WTC11 (cell line): ENCODE results near the gene LRMDA. TPM values are rescaled to one million over a fixed set of nuclear protein-coding genes. Genes with fewer than 3 reads are reported as not detected.

ENCODE experiments used
- ATAC-seq: fragments of 200-7000 bp; cut with Tn5 transposase; 2 replicates; pipeline ENCODE4 v1.10.0; 2021; ENCODE audit warnings: mild to moderate bottlenecking, moderate library complexity
- CTCF ChIA-PET: fragments of 300-600 bp; sonication (Branson Sonifier 250); formaldehyde crosslinking; loops from one replicate; lab custom pipeline; 2021; ENCODE audit warnings: antibody characterized with exemption; lab: Charles Lee
- POLR2A ChIA-PET: fragments of 350-600 bp; sonication (Branson Sonifier 250); formaldehyde crosslinking; loops from one replicate; lab custom pipeline; 2021; ENCODE audit warnings: antibody characterized with exemption; lab: Charles Lee
- DNase-seq: peaks from one replicate; pipeline ENCODE4 v3.0.0; 2021; ENCODE audit warnings: low spot score
- H3K27ac Mint-ChIP-seq: 2 replicates; pipeline ENCODE4 v1.8.0; 2021; ENCODE audit warnings: mixed read lengths
- H3K27me3 Mint-ChIP-seq: 2 replicates; pipeline ENCODE4 v1.8.0; 2021; ENCODE audit warnings: low read depth, mild to moderate bottlenecking, moderate library complexity, mixed read lengths
- H3K36me3 Mint-ChIP-seq: 2 replicates; pipeline ENCODE4 v1.8.0; 2021; ENCODE audit warnings: mixed read lengths
- H3K4me1 Mint-ChIP-seq: 2 replicates; pipeline ENCODE4 v1.8.0; 2022; ENCODE audit warnings: mixed read lengths
- H3K4me3 Mint-ChIP-seq: 2 replicates; pipeline ENCODE4 v1.8.0; 2021; ENCODE audit warnings: mild to moderate bottlenecking, moderate library complexity, mixed read lengths
- H3K9me3 Mint-ChIP-seq: 2 replicates; pipeline ENCODE4 v1.8.0; 2021; ENCODE audit warnings: mixed read lengths
- AR ChIP-seq: fragments of 250-450 bp; sonication (Bioruptor Pico); IDR thresholded peaks from 2 replicates; pipeline ENCODE4 v1.9.0; 2021; ENCODE audit warnings: mild to moderate bottlenecking
- ERG ChIP-seq: fragments of 250-450 bp; sonication (Bioruptor Pico); IDR thresholded peaks from 2 replicates; pipeline ENCODE4 v1.8.0; 2021; ENCODE audit warnings: mild to moderate bottlenecking
- GABPB1 ChIP-seq: sonication (generic); formaldehyde crosslinking; IDR thresholded peaks from 2 replicates; pipeline ENCODE4 v1.8.1; 2023; ENCODE audit warnings: mild to moderate bottlenecking, missing genetic modification reagents
- JAZF1 ChIP-seq: fragments of 250-450 bp; sonication (Bioruptor Pico); IDR thresholded peaks from 2 replicates; pipeline ENCODE4 v1.9.0; 2021; ENCODE audit warnings: moderate library complexity, mild to moderate bottlenecking, inconsistent platforms
- MYBL2 ChIP-seq: sonication (generic); formaldehyde crosslinking; IDR thresholded peaks from 2 replicates; pipeline ENCODE4 v1.8.1; 2023; ENCODE audit warnings: mild to moderate bottlenecking, moderate library complexity, missing genetic modification reagents
- NFYB ChIP-seq: sonication (generic); formaldehyde crosslinking; conservative IDR thresholded peaks from 2 replicates; pipeline ENCODE4 v1.8.0; 2022; ENCODE audit warnings: low read depth, missing genetic modification reagents
- NR2C2 ChIP-seq: sonication (generic); formaldehyde crosslinking; IDR thresholded peaks from 2 replicates; pipeline ENCODE4 v1.8.0; 2022; ENCODE audit warnings: mild to moderate bottlenecking, missing genetic modification reagents
- OVOL2 ChIP-seq: fragments of 250-450 bp; sonication (Bioruptor Pico); IDR thresholded peaks from 2 replicates; pipeline ENCODE4 v1.9.0; 2021; ENCODE audit warnings: mild to moderate bottlenecking, borderline replicate concordance
- PRRX2 ChIP-seq: fragments of 250-450 bp; sonication (Bioruptor Pico); IDR thresholded peaks from 2 replicates; pipeline ENCODE4 v1.8.0; 2021; ENCODE audit warnings: mild to moderate bottlenecking
- SP1 ChIP-seq: sonication (generic); formaldehyde crosslinking; conservative IDR thresholded peaks from 2 replicates; pipeline ENCODE4 v1.8.1; 2022; ENCODE audit warnings: missing genetic modification reagents
- STAT6 ChIP-seq: sonication (generic); formaldehyde crosslinking; conservative IDR thresholded peaks from 2 replicates; pipeline ENCODE4 v1.8.1; 2023; ENCODE audit warnings: mild to moderate bottlenecking, low read depth, missing genetic modification reagents, moderate library complexity
- USF1 ChIP-seq: sonication (generic); formaldehyde crosslinking; IDR thresholded peaks from 2 replicates; pipeline ENCODE4 v1.8.0; 2022; ENCODE audit warnings: mild to moderate bottlenecking, missing genetic modification reagents
- USF2 ChIP-seq: sonication (generic); formaldehyde crosslinking; IDR thresholded peaks from 2 replicates; pipeline ENCODE4 v1.8.1; 2023; ENCODE audit warnings: mild to moderate bottlenecking, missing genetic modification reagents, moderate library complexity
- ZBTB43 ChIP-seq: sonication (generic); formaldehyde crosslinking; IDR thresholded peaks from 2 replicates; pipeline ENCODE4 v1.8.1; 2023; ENCODE audit warnings: mild to moderate bottlenecking, missing genetic modification reagents
- ZNF138 ChIP-seq: sonication (generic); formaldehyde crosslinking; conservative IDR thresholded peaks from 2 replicates; pipeline ENCODE4 v1.8.1; 2022; ENCODE audit warnings: mild to moderate bottlenecking, moderate library complexity, missing genetic modification reagents
- ZNF219 ChIP-seq: sonication (generic); formaldehyde crosslinking; IDR thresholded peaks from 2 replicates; pipeline ENCODE4 v1.8.0; 2023; ENCODE audit warnings: missing genetic modification reagents, mild to moderate bottlenecking, borderline replicate concordance
- ZSCAN18 ChIP-seq: fragments of 250-450 bp; sonication (Bioruptor Pico); IDR thresholded peaks from 2 replicates; pipeline ENCODE4 v2.1.2; 2022; ENCODE audit warnings: mild to moderate bottlenecking, moderate library complexity
- total RNA-seq: library from RNA; stranded (reverse); gene quantifications from 3 replicates; pipeline ENCODE4 v1.2.3, GENCODE V29; 2021
- TF ChIP-seq, protein P1 (sequence below): sonication (generic); formaldehyde crosslinking; IDR thresholded peaks from 2 replicates; pipeline ENCODE4 v1.8.0; 2023; ENCODE audit warnings: mild to moderate bottlenecking, missing genetic modification reagents
- TF ChIP-seq, protein P2 (sequence below): fragments of 250-450 bp; sonication (Bioruptor Pico); IDR thresholded peaks from 2 replicates; pipeline ENCODE4 v1.9.0; 2021; ENCODE audit warnings: mild to moderate bottlenecking

The LRMDA gene
- total RNA-seq, 1 experiment from 2014 or later = 0.92 TPM

GRCh38 chr10:75742355-75742754 is 310.9 kb downstream of the LRMDA start (continued):
- TF ChIP-seq OVOL2 (no peak), ZBTB43 (no peak), GABPB1 (CRISPR knock-in tag) (no peak), MYBL2 (CRISPR knock-in tag) (no peak), SP1 (CRISPR knock-in tag) (no peak), USF1 (CRISPR knock-in tag) (no peak), ZSCAN18 (CRISPR knock-in tag) (no peak), STAT6 (CRISPR knock-in tag) (no peak), ZNF138 (CRISPR knock-in tag) (no peak)
- TF ChIP-seq, protein P1, sequence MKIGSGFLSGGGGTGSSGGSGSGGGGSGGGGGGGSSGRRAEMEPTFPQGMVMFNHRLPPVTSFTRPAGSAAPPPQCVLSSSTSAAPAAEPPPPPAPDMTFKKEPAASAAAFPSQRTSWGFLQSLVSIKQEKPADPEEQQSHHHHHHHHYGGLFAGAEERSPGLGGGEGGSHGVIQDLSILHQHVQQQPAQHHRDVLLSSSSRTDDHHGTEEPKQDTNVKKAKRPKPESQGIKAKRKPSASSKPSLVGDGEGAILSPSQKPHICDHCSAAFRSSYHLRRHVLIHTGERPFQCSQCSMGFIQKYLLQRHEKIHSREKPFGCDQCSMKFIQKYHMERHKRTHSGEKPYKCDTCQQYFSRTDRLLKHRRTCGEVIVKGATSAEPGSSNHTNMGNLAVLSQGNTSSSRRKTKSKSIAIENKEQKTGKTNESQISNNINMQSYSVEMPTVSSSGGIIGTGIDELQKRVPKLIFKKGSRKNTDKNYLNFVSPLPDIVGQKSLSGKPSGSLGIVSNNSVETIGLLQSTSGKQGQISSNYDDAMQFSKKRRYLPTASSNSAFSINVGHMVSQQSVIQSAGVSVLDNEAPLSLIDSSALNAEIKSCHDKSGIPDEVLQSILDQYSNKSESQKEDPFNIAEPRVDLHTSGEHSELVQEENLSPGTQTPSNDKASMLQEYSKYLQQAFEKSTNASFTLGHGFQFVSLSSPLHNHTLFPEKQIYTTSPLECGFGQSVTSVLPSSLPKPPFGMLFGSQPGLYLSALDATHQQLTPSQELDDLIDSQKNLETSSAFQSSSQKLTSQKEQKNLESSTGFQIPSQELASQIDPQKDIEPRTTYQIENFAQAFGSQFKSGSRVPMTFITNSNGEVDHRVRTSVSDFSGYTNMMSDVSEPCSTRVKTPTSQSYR = no peak

GRCh38 chr10:75743291-75743778 is 311.9 kb downstream of the LRMDA start:
- ATAC-seq (no peak), DNase-seq (no peak)
- Mint-ChIP-seq H3K9me3 (no peaks in the 10 kb centered on the region), H3K27me3 (no peaks in the 10 kb centered on the region), H3K4me3 (no peak overlapping the region), H3K27ac (no peak overlapping the region), H3K36me3 (no peaks in the 10 kb centered on the region; the same call in 1 of the 2 replicates), H3K4me1 (peaks cover 13% of the 10 kb centered on the region)
- CTCF ChIA-PET = no interaction called here
- POLR2A ChIA-PET = no interaction called here
- TF ChIP-seq NR2C2 (CRISPR knock-in tag) = no peak
- TF ChIP-seq, protein P2, sequence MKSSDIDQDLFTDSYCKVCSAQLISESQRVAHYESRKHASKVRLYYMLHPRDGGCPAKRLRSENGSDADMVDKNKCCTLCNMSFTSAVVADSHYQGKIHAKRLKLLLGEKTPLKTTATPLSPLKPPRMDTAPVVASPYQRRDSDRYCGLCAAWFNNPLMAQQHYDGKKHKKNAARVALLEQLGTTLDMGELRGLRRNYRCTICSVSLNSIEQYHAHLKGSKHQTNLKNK (CRISPR knock-in tag) = no peak
- TF ChIP-seq PRRX2 (CRISPR knock-in tag) = no peak
- TF ChIP-seq ERG (CRISPR knock-in tag) = no peak
- no peak for TF ChIP-seq USF2 (CRISPR knock-in tag)
- TF ChIP-seq ZSCAN18 (CRISPR knock-in tag) = no peak
- no peak for TF ChIP-seq NFYB
- TF ChIP-seq JAZF1 = no peak
- no peak for TF ChIP-seq ZNF219 (CRISPR knock-in tag)
- no peak for TF ChIP-seq AR (CRISPR knock-in tag)
